ENCODE data around the gene ZNF287. TPM values are rescaled to one million over a fixed set of nuclear protein-coding genes. Genes with fewer than 3 reads are reported as not detected.

ZNF287 gene
- total RNA-seq, 1 experiment from 2014 or later = 5.4 TPM

DNA sequence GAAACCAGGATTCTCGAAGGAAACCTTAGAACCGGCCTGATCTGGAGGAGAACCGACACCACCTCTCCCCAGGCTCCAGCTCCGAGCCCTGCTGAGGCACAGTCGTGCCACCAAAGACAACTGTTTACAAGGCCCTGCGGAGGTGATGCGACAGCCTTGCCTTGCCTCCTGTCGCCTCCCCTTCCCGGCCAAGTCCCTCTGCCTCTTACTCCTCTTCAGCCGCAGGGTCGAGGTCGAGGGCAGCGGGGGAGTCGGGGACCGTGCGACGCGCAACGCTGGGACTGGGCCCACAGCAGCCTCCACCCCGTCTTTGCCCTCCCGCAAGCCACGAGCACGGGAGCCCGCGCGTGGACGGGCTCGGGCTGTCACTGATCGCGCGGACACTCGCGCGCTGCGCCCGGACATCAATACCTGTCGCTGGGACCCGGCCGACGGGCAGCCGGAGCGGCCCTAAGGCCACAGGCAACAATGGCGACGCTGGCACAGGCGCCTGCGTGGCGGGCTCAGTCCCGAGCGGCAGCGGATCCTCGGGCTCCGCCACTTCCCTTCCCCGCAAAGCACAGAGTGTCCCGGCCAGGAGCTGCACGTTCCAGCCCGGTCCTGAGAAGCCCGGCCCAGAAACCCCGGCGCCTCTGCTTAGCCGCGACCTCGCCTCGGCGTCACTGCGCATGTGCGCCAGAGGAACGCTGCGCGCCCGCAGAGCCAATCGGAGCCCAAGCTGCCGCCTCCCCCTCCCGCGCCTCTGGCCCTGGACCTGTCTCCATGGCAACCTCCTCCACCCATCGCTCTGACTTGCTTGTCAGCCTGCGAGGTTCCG is at the start of gene ZNF287 (continued):
- TF ChIP-seq, protein P1, sequence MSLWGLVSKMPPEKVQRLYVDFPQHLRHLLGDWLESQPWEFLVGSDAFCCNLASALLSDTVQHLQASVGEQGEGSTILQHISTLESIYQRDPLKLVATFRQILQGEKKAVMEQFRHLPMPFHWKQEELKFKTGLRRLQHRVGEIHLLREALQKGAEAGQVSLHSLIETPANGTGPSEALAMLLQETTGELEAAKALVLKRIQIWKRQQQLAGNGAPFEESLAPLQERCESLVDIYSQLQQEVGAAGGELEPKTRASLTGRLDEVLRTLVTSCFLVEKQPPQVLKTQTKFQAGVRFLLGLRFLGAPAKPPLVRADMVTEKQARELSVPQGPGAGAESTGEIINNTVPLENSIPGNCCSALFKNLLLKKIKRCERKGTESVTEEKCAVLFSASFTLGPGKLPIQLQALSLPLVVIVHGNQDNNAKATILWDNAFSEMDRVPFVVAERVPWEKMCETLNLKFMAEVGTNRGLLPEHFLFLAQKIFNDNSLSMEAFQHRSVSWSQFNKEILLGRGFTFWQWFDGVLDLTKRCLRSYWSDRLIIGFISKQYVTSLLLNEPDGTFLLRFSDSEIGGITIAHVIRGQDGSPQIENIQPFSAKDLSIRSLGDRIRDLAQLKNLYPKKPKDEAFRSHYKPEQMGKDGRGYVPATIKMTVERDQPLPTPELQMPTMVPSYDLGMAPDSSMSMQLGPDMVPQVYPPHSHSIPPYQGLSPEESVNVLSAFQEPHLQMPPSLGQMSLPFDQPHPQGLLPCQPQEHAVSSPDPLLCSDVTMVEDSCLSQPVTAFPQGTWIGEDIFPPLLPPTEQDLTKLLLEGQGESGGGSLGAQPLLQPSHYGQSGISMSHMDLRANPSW (CRISPR knock-in tag; conservative IDR thresholded peaks at IDR 0.05; ENCODE audit: low read depth) = no peak
- TF ChIP-seq NFYB (CRISPR knock-in tag; conservative IDR thresholded peaks at IDR 0.05; ENCODE audit: low read depth) = peak; percentile 30; the same call in 1 of the 2 replicates
- TF ChIP-seq, protein P2, sequence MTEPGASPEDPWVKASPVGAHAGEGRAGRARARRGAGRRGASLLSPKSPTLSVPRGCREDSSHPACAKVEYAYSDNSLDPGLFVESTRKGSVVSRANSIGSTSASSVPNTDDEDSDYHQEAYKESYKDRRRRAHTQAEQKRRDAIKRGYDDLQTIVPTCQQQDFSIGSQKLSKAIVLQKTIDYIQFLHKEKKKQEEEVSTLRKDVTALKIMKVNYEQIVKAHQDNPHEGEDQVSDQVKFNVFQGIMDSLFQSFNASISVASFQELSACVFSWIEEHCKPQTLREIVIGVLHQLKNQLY (CRISPR knock-in tag; IDR thresholded peaks at IDR 0.05) = no peak
- TF ChIP-seq, protein P3, sequence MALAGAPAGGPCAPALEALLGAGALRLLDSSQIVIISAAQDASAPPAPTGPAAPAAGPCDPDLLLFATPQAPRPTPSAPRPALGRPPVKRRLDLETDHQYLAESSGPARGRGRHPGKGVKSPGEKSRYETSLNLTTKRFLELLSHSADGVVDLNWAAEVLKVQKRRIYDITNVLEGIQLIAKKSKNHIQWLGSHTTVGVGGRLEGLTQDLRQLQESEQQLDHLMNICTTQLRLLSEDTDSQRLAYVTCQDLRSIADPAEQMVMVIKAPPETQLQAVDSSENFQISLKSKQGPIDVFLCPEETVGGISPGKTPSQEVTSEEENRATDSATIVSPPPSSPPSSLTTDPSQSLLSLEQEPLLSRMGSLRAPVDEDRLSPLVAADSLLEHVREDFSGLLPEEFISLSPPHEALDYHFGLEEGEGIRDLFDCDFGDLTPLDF (CRISPR knock-in tag; IDR thresholded peaks at IDR 0.05) = 0 out of 2 replicates have a peak, but pooled peaks have one; percentile 27
- TF ChIP-seq IRF2 (CRISPR knock-in tag; IDR thresholded peaks at IDR 0.05; ENCODE audit: borderline replicate concordance, low read depth) = no peak
- TF ChIP-seq, protein P4, sequence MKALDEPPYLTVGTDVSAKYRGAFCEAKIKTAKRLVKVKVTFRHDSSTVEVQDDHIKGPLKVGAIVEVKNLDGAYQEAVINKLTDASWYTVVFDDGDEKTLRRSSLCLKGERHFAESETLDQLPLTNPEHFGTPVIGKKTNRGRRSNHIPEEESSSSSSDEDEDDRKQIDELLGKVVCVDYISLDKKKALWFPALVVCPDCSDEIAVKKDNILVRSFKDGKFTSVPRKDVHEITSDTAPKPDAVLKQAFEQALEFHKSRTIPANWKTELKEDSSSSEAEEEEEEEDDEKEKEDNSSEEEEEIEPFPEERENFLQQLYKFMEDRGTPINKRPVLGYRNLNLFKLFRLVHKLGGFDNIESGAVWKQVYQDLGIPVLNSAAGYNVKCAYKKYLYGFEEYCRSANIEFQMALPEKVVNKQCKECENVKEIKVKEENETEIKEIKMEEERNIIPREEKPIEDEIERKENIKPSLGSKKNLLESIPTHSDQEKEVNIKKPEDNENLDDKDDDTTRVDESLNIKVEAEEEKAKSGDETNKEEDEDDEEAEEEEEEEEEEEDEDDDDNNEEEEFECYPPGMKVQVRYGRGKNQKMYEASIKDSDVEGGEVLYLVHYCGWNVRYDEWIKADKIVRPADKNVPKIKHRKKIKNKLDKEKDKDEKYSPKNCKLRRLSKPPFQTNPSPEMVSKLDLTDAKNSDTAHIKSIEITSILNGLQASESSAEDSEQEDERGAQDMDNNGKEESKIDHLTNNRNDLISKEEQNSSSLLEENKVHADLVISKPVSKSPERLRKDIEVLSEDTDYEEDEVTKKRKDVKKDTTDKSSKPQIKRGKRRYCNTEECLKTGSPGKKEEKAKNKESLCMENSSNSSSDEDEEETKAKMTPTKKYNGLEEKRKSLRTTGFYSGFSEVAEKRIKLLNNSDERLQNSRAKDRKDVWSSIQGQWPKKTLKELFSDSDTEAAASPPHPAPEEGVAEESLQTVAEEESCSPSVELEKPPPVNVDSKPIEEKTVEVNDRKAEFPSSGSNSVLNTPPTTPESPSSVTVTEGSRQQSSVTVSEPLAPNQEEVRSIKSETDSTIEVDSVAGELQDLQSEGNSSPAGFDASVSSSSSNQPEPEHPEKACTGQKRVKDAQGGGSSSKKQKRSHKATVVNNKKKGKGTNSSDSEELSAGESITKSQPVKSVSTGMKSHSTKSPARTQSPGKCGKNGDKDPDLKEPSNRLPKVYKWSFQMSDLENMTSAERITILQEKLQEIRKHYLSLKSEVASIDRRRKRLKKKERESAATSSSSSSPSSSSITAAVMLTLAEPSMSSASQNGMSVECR (CRISPR knock-in tag; IDR thresholded peaks at IDR 0.05; ENCODE audit: borderline replicate concordance) = peak; percentile 72; the same call in 1 of the 2 replicates
- no peak for TF ChIP-seq TEAD4 (CRISPR knock-in tag; IDR thresholded peaks at IDR 0.05)
- TF ChIP-seq SMAD3 (CRISPR knock-in tag; IDR thresholded peaks at IDR 0.05; ENCODE audit: borderline replicate concordance) = peak; percentile 24; the same call in 1 of the 2 replicates
- TF ChIP-seq, protein P5, sequence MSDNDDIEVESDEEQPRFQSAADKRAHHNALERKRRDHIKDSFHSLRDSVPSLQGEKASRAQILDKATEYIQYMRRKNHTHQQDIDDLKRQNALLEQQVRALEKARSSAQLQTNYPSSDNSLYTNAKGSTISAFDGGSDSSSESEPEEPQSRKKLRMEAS (CRISPR knock-in tag; IDR thresholded peaks at IDR 0.05) = peak; percentile 80
- no peak for TF ChIP-seq ZNF423 (CRISPR knock-in tag; IDR thresholded peaks at IDR 0.05)
- peak; percentile 57; the same call in 1 of the 2 replicates for TF ChIP-seq FOXP1 (CRISPR knock-in tag; IDR thresholded peaks at IDR 0.05; ENCODE audit: borderline replicate concordance)
- TF ChIP-seq RELA (CRISPR knock-in tag; IDR thresholded peaks at IDR 0.05; ENCODE audit: borderline replicate concordance) = 0 out of 2 replicates have a peak, but pooled peaks have one; percentile 60
- TF ChIP-seq, protein P6, sequence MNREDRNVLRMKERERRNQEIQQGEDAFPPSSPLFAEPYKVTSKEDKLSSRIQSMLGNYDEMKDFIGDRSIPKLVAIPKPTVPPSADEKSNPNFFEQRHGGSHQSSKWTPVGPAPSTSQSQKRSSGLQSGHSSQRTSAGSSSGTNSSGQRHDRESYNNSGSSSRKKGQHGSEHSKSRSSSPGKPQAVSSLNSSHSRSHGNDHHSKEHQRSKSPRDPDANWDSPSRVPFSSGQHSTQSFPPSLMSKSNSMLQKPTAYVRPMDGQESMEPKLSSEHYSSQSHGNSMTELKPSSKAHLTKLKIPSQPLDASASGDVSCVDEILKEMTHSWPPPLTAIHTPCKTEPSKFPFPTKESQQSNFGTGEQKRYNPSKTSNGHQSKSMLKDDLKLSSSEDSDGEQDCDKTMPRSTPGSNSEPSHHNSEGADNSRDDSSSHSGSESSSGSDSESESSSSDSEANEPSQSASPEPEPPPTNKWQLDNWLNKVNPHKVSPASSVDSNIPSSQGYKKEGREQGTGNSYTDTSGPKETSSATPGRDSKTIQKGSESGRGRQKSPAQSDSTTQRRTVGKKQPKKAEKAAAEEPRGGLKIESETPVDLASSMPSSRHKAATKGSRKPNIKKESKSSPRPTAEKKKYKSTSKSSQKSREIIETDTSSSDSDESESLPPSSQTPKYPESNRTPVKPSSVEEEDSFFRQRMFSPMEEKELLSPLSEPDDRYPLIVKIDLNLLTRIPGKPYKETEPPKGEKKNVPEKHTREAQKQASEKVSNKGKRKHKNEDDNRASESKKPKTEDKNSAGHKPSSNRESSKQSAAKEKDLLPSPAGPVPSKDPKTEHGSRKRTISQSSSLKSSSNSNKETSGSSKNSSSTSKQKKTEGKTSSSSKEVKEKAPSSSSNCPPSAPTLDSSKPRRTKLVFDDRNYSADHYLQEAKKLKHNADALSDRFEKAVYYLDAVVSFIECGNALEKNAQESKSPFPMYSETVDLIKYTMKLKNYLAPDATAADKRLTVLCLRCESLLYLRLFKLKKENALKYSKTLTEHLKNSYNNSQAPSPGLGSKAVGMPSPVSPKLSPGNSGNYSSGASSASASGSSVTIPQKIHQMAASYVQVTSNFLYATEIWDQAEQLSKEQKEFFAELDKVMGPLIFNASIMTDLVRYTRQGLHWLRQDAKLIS (CRISPR knock-in tag; IDR thresholded peaks at IDR 0.05; ENCODE audit: borderline replicate concordance) = no peak
- TF ChIP-seq, protein P7, sequence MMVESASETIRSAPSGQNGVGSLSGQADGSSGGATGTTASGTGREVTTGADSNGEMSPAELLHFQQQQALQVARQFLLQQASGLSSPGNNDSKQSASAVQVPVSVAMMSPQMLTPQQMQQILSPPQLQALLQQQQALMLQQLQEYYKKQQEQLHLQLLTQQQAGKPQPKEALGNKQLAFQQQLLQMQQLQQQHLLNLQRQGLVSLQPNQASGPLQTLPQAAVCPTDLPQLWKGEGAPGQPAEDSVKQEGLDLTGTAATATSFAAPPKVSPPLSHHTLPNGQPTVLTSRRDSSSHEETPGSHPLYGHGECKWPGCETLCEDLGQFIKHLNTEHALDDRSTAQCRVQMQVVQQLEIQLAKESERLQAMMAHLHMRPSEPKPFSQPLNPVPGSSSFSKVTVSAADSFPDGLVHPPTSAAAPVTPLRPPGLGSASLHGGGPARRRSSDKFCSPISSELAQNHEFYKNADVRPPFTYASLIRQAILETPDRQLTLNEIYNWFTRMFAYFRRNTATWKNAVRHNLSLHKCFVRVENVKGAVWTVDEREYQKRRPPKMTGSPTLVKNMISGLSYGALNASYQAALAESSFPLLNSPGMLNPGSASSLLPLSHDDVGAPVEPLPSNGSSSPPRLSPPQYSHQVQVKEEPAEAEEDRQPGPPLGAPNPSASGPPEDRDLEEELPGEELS (CRISPR knock-in tag; IDR thresholded peaks at IDR 0.05) = peak; percentile 54

Measured in WTC11 (cell line).